ENCODE data around the gene SFXN2. TPM values are rescaled to one million over a fixed set of nuclear protein-coding genes. Genes with fewer than 3 reads are reported as not detected.
A peak's percentile ranks its signal among the peaks of the same experiment; 100 is the strongest.
"Not testable (repeated sequence)": the region's sequence is repeated elsewhere in the genome, so short reads cannot be mapped to it uniquely, and the experiment has no call there.

SFXN2 gene
- total and polyA plus RNA-seq, 5 donors from 2014 or later = 4.9 to 11.5 (median 9.9) TPM

- H3K36me3 ChIP-seq (ENCODE audit: control insufficient read depth, insufficient read depth, low read length) = peaks cover 3% of the 10 kb centered on the region
- H3K27me3 Mint-ChIP-seq = no peaks in the 10 kb centered on the region
- no peaks in the 10 kb centered on the region for H3K9me3 Mint-ChIP-seq
- no peaks in the 10 kb centered on the region for H3K9me3 ChIP-seq (ENCODE audit: control insufficient read depth in 2 of 2, low read length in 2 of 2)
- DNase-seq = no peak
- H3K4me3 ChIP-seq (ENCODE audit: low read depth, low read length) = no peak overlapping the region
- peaks cover 4% of the 10 kb centered on the region for H3K4me1 ChIP-seq (ENCODE audit: control insufficient read depth, insufficient read depth, low read length, poor library complexity, severe bottlenecking)
- no peak for ATAC-seq (ENCODE audit: low read depth in 2 of 2)
- no peaks in the 10 kb centered on the region for H3K27me3 ChIP-seq (ENCODE audit: control insufficient read depth, insufficient read depth, low read length)
- peaks cover 0 to 9% (median 3%) of the 10 kb centered on the region in 4 donors for H3K4me1 Mint-ChIP-seq
- H3K27ac ChIP-seq (ENCODE audit: insufficient read depth, low read length, poor library complexity, severe bottlenecking) = no peak overlapping the region
- peak overlapping the region in 1 of 3 donors; percentile 9 for H3K27ac Mint-ChIP-seq
- no peak overlapping the region for H3K4me3 Mint-ChIP-seq
- peaks cover 6% of the 10 kb centered on the region for H3K36me3 Mint-ChIP-seq
Measured at GRCh38 chr10:102682981-102683380, 31.5 kb upstream of the SFXN2 start.

DNA sequence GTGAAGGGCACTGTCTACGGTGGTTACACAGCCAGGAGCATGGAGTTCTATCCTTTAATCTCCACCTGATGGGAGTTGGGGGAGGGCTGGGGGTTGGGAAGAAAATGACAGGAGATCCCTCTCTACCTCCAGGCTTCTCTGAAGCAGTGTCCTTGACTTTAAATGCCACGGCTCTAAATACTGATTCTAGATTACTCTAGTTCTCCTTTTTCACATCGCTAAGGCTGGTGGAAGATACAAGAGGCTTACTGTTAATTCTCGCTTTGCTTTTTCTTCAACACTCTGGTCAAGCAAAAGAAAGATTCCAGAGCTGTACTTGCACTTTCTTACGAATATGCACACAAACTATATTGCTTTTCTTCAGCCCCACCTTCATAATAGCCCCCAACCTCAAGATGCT lies 30.7 kb upstream of the SFXN2 start:
- H3K4me3 ChIP-seq (ENCODE audit: low read depth, low read length) = no peak overlapping the region
- H3K36me3 ChIP-seq (ENCODE audit: control insufficient read depth, insufficient read depth, low read length) = peaks cover 3% of the 10 kb centered on the region
- Mint-ChIP-seq H3K27ac (peak overlapping the region in 2 of 3 donors; percentile 54 to 71), H3K36me3 (peaks cover 6% of the 10 kb centered on the region), H3K4me1 (peaks cover 0 to 7% (median 2%) of the 10 kb centered on the region in 4 donors), H3K27me3 (no peaks in the 10 kb centered on the region), H3K9me3 (no peaks in the 10 kb centered on the region), H3K4me3 (no peak overlapping the region)
- ATAC-seq (ENCODE audit: low read depth in 2 of 2) (no peak), DNase-seq (no peak)
- peaks cover 1% of the 10 kb centered on the region for H3K4me1 ChIP-seq (ENCODE audit: control insufficient read depth, insufficient read depth, low read length, poor library complexity, severe bottlenecking)
- no peaks in the 10 kb centered on the region for H3K9me3 ChIP-seq (ENCODE audit: control insufficient read depth in 2 of 2, low read length in 2 of 2)
- H3K27ac ChIP-seq (ENCODE audit: insufficient read depth, low read length, poor library complexity, severe bottlenecking) = no peak overlapping the region
- no peaks in the 10 kb centered on the region for H3K27me3 ChIP-seq (ENCODE audit: control insufficient read depth, insufficient read depth, low read length)

DNA sequence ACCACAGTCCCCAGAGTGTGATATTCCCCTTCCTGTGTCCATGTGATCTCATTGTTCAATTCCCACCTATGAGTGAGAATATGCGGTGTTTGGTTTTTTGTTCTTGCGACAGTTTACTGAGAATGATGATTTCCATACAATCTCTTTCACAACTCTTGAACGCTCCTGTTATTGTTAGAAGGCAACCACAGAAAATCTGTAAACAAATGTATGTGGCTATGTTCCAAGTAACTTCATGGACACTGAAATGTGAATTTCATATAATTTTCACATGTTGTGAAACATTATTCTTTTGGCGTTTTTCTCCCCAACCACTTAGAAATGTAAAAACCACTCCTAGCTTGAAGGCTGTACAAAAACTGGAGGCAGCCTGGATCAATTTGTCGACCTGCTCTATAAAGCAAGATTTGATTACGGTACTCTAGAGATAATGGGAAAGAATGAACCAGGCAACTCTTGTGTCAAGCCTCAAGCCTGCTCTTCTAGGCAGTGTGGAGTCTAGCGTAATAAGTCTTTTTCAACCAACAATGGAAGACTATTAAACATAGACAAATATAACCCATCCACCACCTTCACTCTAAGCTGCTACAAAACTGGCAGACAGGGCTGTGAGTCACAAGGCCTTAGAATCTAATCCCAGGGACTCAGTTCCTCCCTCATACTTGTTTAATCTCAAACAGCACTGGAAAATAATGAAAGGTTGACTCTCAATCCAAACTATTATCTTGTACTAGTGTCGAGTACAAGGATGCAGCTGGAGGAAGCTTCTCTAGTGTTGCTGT lies 23.0 kb upstream of the SFXN2 start:
- Mint-ChIP-seq H3K4me3 (no peak overlapping the region), H3K27me3 (no peaks in the 10 kb centered on the region), H3K9me3 (no peaks in the 10 kb centered on the region), H3K4me1 (no peaks in the 10 kb centered on the region), H3K27ac (peak overlapping the region in 1 of 3 donors; percentile 18), H3K36me3 (peaks cover 8% of the 10 kb centered on the region)
- ATAC-seq (ENCODE audit: low read depth in 2 of 2) = no peak
- Histone ChIP-seq H3K36me3 (ENCODE audit: control insufficient read depth, insufficient read depth, low read length) (no peaks in the 10 kb centered on the region), H3K9me3 (ENCODE audit: control insufficient read depth in 2 of 2, low read length in 2 of 2) (no peaks in the 10 kb centered on the region), H3K27ac (ENCODE audit: insufficient read depth, low read length, poor library complexity, severe bottlenecking) (no peak overlapping the region), H3K27me3 (ENCODE audit: control insufficient read depth, insufficient read depth, low read length) (no peaks in the 10 kb centered on the region), H3K4me1 (ENCODE audit: control insufficient read depth, insufficient read depth, low read length, poor library complexity, severe bottlenecking) (no peaks in the 10 kb centered on the region), H3K4me3 (ENCODE audit: low read depth, low read length) (no peak overlapping the region)
- no peak for DNase-seq

- not testable (repeated sequence) for H3K4me3 ChIP-seq (ENCODE audit: low read depth, low read length); H3K9me3 Mint-ChIP-seq; H3K9me3 ChIP-seq (ENCODE audit: control insufficient read depth in 2 of 2, low read length in 2 of 2); ATAC-seq (ENCODE audit: low read depth in 2 of 2); H3K27me3 ChIP-seq (ENCODE audit: control insufficient read depth, insufficient read depth, low read length); DNase-seq; H3K4me1 ChIP-seq (ENCODE audit: control insufficient read depth, insufficient read depth, low read length, poor library complexity, severe bottlenecking); H3K27ac ChIP-seq (ENCODE audit: insufficient read depth, low read length, poor library complexity, severe bottlenecking); H3K4me1 Mint-ChIP-seq; H3K27ac Mint-ChIP-seq; H3K4me3 Mint-ChIP-seq; H3K27me3 Mint-ChIP-seq
- peaks cover 33% of the 10 kb centered on the region for H3K36me3 Mint-ChIP-seq
- H3K36me3 ChIP-seq (ENCODE audit: control insufficient read depth, insufficient read depth, low read length) = peaks cover 17% of the 10 kb centered on the region
Measured at GRCh38 chr10:102695401-102695800, 19.0 kb upstream of the SFXN2 start.

GRCh38 chr10:102696736-102697135 lies 17.7 kb upstream of the SFXN2 start:
- no peak overlapping the region for H3K4me3 Mint-ChIP-seq
- peaks cover 33% of the 10 kb centered on the region for H3K36me3 Mint-ChIP-seq

GRCh38 chr10:102698894-102699293 lies 15.5 kb upstream of the SFXN2 start:
- Histone ChIP-seq H3K27me3 (ENCODE audit: control insufficient read depth, insufficient read depth, low read length) (no peaks in the 10 kb centered on the region), H3K4me3 (ENCODE audit: low read depth, low read length) (no peak overlapping the region), H3K27ac (ENCODE audit: insufficient read depth, low read length, poor library complexity, severe bottlenecking) (no peak overlapping the region), H3K9me3 (ENCODE audit: control insufficient read depth in 2 of 2, low read length in 2 of 2) (no peaks in the 10 kb centered on the region), H3K4me1 (ENCODE audit: control insufficient read depth, insufficient read depth, low read length, poor library complexity, severe bottlenecking) (no peaks in the 10 kb centered on the region), H3K36me3 (ENCODE audit: control insufficient read depth, insufficient read depth, low read length) (peaks cover 17% of the 10 kb centered on the region)
- no peak for DNase-seq
- Mint-ChIP-seq H3K4me1 (peaks cover 0 to 2% (median 0%) of the 10 kb centered on the region in 4 donors), H3K4me3 (no peak overlapping the region), H3K36me3 (peaks cover 33% of the 10 kb centered on the region), H3K27ac (no peak overlapping the region), H3K9me3 (no peaks in the 10 kb centered on the region), H3K27me3 (no peaks in the 10 kb centered on the region)
- no peak for ATAC-seq (ENCODE audit: low read depth in 2 of 2)

More at GRCh38 chr10:102696736-102697135, 17.7 kb upstream of the SFXN2 start:
- Mint-ChIP-seq H3K9me3 (no peaks in the 10 kb centered on the region), H3K27me3 (no peaks in the 10 kb centered on the region), H3K4me1 (peaks cover 0 to 2% (median 0%) of the 10 kb centered on the region in 4 donors), H3K27ac (no peak overlapping the region)
- H3K4me3 ChIP-seq (ENCODE audit: low read depth, low read length) = no peak overlapping the region
- no peak overlapping the region for H3K27ac ChIP-seq (ENCODE audit: insufficient read depth, low read length, poor library complexity, severe bottlenecking)
- H3K9me3 ChIP-seq (ENCODE audit: control insufficient read depth in 2 of 2, low read length in 2 of 2) = no peaks in the 10 kb centered on the region
- H3K4me1 ChIP-seq (ENCODE audit: control insufficient read depth, insufficient read depth, low read length, poor library complexity, severe bottlenecking) = no peaks in the 10 kb centered on the region
- H3K27me3 ChIP-seq (ENCODE audit: control insufficient read depth, insufficient read depth, low read length) = no peaks in the 10 kb centered on the region
- ATAC-seq (ENCODE audit: low read depth in 2 of 2) (no peak), DNase-seq (no peak)
- H3K36me3 ChIP-seq (ENCODE audit: control insufficient read depth, insufficient read depth, low read length) = peaks cover 17% of the 10 kb centered on the region

- peaks cover 17% of the 10 kb centered on the region for H3K36me3 ChIP-seq (ENCODE audit: control insufficient read depth, insufficient read depth, low read length)
- no peak overlapping the region for H3K4me3 Mint-ChIP-seq
- H3K4me3 ChIP-seq (ENCODE audit: low read depth, low read length) = no peak overlapping the region
- no peaks in the 10 kb centered on the region for H3K4me1 ChIP-seq (ENCODE audit: control insufficient read depth, insufficient read depth, low read length, poor library complexity, severe bottlenecking)
- no peak overlapping the region for H3K27ac ChIP-seq (ENCODE audit: insufficient read depth, low read length, poor library complexity, severe bottlenecking)
- DNase-seq (no peak), ATAC-seq (ENCODE audit: low read depth in 2 of 2) (no peak)
- peaks cover 0 to 4% (median 1%) of the 10 kb centered on the region in 4 donors for H3K4me1 Mint-ChIP-seq
- H3K27me3 ChIP-seq (ENCODE audit: control insufficient read depth, insufficient read depth, low read length) = no peaks in the 10 kb centered on the region
- H3K27ac Mint-ChIP-seq = no peak overlapping the region
- no peaks in the 10 kb centered on the region for H3K9me3 Mint-ChIP-seq
- H3K36me3 Mint-ChIP-seq = peaks cover 33% of the 10 kb centered on the region
- H3K27me3 Mint-ChIP-seq = no peaks in the 10 kb centered on the region
- H3K9me3 ChIP-seq (ENCODE audit: control insufficient read depth in 2 of 2, low read length in 2 of 2) = no peaks in the 10 kb centered on the region
Measured at GRCh38 chr10:102701272-102701671, 13.2 kb upstream of the SFXN2 start.

GRCh38 chr10:102701796-102702195 lies 12.6 kb upstream of the SFXN2 start:
- H3K4me1 ChIP-seq (ENCODE audit: control insufficient read depth, insufficient read depth, low read length, poor library complexity, severe bottlenecking) = no peaks in the 10 kb centered on the region
- no peak for ATAC-seq (ENCODE audit: low read depth in 2 of 2)
- no peak for DNase-seq
- peaks cover 29% of the 10 kb centered on the region for H3K36me3 Mint-ChIP-seq
- H3K9me3 ChIP-seq (ENCODE audit: control insufficient read depth in 2 of 2, low read length in 2 of 2) = no peaks in the 10 kb centered on the region
- no peak overlapping the region for H3K27ac ChIP-seq (ENCODE audit: insufficient read depth, low read length, poor library complexity, severe bottlenecking)
- no peaks in the 10 kb centered on the region for H3K27me3 ChIP-seq (ENCODE audit: control insufficient read depth, insufficient read depth, low read length)
- no peaks in the 10 kb centered on the region for H3K9me3 Mint-ChIP-seq
- no peak overlapping the region for H3K4me3 Mint-ChIP-seq
- H3K27me3 Mint-ChIP-seq = no peaks in the 10 kb centered on the region
- peaks cover 0 to 4% (median 1%) of the 10 kb centered on the region in 4 donors for H3K4me1 Mint-ChIP-seq
- H3K36me3 ChIP-seq (ENCODE audit: control insufficient read depth, insufficient read depth, low read length) = peaks cover 15% of the 10 kb centered on the region
- no peak overlapping the region for H3K4me3 ChIP-seq (ENCODE audit: low read depth, low read length)
- no peak overlapping the region for H3K27ac Mint-ChIP-seq

Measured in CD4-positive, CD25-positive, alpha-beta regulatory T cell (primary cell).